Ectodermal cell (in vitro differentiated cells): Measurements from ENCODE around the gene LPP.

Experiments
- H3K27ac ChIP-seq: 2 replicates; pipeline ENCODE4 v1.7.0; 2013; ENCODE audit warnings: mild to moderate bottlenecking, low read depth, low read length; ENCODE audit not compliant: insufficient read depth, poor library complexity, severe bottlenecking
- H3K27me3 ChIP-seq: 2 replicates; pipeline ENCODE4 v1.7.0; 2013; ENCODE audit warnings: mild to moderate bottlenecking, low read length; ENCODE audit not compliant: insufficient read depth, control insufficient read depth, poor library complexity, severe bottlenecking
- H3K36me3 ChIP-seq: one replicate; pipeline ENCODE4 v1.7.0; 2013; ENCODE audit warnings: low read length; ENCODE audit not compliant: control insufficient read depth, insufficient read depth
- H3K4me1 ChIP-seq: one replicate; pipeline ENCODE4 v1.7.0; 2013; ENCODE audit warnings: low read length; ENCODE audit not compliant: control insufficient read depth, insufficient read depth
- H3K4me3 ChIP-seq: 2 replicates; pipeline ENCODE4 v1.7.0; 2013; ENCODE audit warnings: low read depth, low read length, control low read depth; ENCODE audit not compliant: insufficient read depth
- H3K9me3 ChIP-seq: 2 replicates; pipeline ENCODE4 v1.7.0; 2013; ENCODE audit warnings: mild to moderate bottlenecking, low read length, moderate library complexity; ENCODE audit not compliant: control insufficient read depth
- WGBS, 2 experiments: methylation state at CpG; one replicate each; pipeline ENCODE4 v1.1.7; 2013; ENCODE audit warnings: missing lambda C conversion rate in 2 of 2; 5-methylcytosine and 5-hydroxymethylcytosine counted together

Gene LPP

DNA sequence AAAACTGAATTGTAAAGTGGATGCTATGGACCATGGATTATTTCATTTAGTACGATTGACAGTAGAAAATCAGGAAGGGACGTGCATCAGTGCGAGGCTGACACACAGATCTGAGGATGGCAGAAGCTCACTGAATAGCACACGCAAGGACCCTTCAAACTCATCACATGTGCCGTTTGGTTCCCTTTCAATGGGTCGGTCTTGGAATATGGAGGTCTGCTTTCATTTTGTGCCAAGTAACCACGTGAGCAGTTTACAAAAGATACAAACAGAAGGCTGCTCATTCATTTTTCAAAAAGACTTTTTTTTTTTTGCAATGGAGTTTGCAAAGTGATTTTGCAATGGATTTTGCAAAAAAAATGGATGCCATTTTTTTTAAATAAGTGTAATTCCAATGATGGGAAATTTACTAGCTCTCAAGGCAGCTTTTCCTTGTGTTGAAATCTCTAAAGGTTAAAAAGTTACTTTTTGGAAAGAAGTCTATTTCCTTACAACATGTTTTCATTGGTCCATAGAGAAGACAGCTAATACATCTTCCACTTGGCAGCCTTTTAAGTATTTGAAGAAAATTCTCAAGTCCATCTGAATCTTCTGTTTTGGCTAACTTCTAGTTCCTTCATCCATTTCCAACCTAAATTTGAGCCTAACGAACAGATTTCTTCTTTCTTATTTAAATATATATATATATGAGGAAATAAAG is 625.5 kb downstream of the LPP start:
- Histone ChIP-seq H3K4me3 (no peak overlapping the region), H3K27me3 (no peaks in the 10 kb centered on the region), H3K9me3 (no peaks in the 10 kb centered on the region), H3K36me3 (no peaks in the 10 kb centered on the region), H3K4me1 (no peaks in the 10 kb centered on the region), H3K27ac (no peak overlapping the region)
- 94 to 95% methylated on average over 6 to 7 of the region's 8 CpGs for WGBS, 2 experiments

DNA sequence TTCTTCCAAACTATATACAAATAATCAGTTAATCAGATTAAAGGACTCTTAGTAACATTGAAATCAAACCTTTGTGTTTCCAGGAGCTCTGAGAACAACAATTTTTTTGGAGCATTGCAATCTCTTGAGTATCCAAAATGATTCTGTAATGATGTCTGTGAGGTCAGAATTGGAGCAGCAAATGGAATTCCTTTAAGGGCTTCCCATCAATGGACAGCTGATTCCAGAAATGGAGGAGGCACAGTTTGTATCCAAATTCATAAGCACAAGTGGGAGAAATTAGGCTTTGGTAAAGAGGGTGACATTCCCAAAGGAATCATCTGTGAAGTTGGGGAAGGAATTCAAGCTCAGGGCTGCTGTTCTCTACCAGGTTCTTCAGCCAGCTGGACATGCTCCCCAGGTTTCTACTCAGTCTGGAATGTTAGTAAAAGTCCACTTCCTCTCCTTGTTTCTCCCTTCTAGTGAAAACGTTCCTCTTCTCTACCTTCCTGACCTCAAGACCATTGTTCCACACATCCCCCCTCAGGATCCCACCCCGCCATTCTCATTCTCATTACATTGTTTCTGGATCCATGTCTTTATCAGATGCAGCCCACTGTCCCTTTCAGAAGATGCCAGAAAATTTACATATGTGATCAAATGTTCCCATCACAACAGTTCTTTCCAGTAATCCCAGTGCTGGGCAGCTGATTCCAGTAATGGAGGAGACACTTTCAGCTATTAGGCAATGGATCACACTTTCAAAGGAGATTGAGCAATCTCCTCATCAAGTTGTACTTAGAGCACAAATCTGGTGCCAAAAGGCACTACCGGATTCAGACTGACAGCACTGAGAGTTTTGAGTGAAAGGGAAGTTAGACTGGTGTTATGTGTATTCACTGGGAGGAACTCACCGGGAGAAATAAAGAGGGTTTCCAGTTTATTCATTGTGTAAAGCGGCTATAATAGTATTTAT is 626.5 kb downstream of the LPP start:
- WGBS, 2 experiments = 91 to 94% methylated on average over 5 of the region's 5 CpGs
- Histone ChIP-seq H3K27me3 (no peaks in the 10 kb centered on the region), H3K27ac (no peak overlapping the region), H3K9me3 (no peaks in the 10 kb centered on the region), H3K4me1 (no peaks in the 10 kb centered on the region), H3K4me3 (no peak overlapping the region), H3K36me3 (no peaks in the 10 kb centered on the region)

DNA sequence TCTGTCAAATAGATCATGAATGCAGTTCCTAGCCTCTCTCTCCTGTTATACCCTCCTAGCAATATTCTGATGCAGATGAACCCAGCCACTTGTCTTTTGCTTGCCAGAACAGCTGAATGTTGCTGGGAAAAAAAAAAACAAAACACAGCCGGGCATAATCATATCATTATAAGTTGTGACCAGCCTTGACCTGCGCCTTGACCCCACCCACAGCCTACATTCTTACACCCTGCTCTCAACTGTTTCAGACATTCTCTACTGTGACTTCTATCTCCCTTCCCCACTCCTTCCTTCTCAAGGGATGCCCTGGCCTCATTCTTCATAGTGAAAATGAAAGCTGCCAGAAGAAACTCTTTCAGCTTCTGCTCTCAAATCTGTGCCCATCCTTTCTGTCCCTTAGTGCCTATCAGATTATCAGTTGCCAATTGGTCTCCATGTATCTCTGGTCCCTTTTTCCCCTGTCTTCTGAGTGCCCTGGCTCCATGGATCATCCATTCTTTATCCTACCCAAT is 628.7 kb downstream of the LPP start:
- Histone ChIP-seq H3K36me3 (no peaks in the 10 kb centered on the region), H3K4me1 (no peaks in the 10 kb centered on the region), H3K27ac (no peak overlapping the region), H3K27me3 (no peaks in the 10 kb centered on the region), H3K4me3 (no peak overlapping the region), H3K9me3 (no peaks in the 10 kb centered on the region)
- WGBS, 2 experiments = 88 to 93% methylated on average over 2 of the region's 2 CpGs

DNA sequence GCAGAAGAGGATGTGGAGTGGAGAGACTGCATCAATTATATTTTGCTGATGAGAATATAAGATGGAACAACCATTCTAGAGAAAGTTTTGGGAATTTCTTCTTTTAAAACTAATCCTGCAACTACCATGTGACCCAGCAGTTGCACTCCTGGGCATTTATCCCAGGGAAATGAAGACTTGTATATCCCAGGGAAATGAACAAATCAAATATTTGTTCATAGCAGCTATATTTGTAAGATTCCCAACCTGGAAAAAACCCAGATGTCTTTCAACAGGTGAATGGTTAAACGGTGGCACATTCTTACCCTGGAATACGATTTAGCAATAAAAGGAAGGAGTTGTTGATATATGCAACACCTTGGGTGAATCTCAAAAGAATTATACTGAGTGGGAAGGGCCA is 632.5 kb downstream of the LPP start:
- no peaks in the 10 kb centered on the region for H3K36me3 ChIP-seq
- no peaks in the 10 kb centered on the region for H3K4me1 ChIP-seq
- H3K27ac ChIP-seq = no peak overlapping the region
- no peaks in the 10 kb centered on the region for H3K27me3 ChIP-seq
- H3K9me3 ChIP-seq = no peaks in the 10 kb centered on the region
- H3K4me3 ChIP-seq = no peak overlapping the region
- WGBS, 2 experiments = 96 to 98% methylated on average over 2 of the region's 2 CpGs

DNA sequence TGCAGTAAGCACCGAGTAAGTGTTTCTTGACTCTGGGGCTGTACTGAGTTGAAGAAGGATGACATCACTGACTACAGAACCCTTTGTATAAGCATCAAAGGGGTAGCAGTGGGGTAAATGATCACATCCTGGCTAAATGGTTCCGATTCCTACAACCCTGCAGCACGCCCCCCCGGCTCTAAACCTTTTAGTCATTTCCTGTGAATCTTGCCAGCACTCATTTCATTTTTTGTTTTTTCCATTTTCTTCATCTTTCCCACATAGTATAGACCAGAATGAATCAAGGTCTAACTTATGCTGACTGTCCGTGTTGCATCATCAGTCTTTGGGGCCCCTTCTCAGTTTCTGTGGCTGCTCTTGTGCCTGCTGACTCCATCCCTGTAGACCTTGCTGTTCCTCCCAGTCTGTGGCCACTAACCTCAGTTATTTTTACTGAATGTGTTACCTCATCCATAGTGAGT is 634.7 kb downstream of the LPP start:
- Histone ChIP-seq H3K4me3 (no peak overlapping the region), H3K36me3 (no peaks in the 10 kb centered on the region), H3K27me3 (no peaks in the 10 kb centered on the region), H3K9me3 (no peaks in the 10 kb centered on the region), H3K4me1 (no peaks in the 10 kb centered on the region), H3K27ac (no peak overlapping the region)
- 89 to 90% methylated on average over 5 of the region's 5 CpGs for whole genome bisulfite sequencing, 2 experiments

DNA sequence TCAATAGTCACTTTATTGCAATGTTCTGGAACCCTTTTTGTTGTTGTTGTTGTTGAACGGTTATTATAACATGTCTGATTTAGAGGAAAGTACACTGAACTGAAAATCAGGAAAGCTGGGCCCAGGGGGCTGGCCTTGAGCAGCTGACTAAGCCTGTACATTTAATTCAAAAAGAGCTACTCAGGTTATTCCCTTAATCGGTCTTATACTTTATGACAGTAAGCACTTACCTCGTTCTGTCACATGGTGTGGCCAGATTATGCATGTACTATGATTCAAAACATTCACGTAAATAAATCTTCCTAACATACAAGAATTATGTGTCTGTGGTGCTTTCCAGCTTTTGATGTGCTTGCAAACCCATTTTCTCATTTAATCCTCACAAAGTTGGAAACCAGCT is 635.3 kb downstream of the LPP start:
- Histone ChIP-seq H3K4me1 (no peaks in the 10 kb centered on the region), H3K4me3 (no peak overlapping the region), H3K27me3 (no peaks in the 10 kb centered on the region), H3K36me3 (no peaks in the 10 kb centered on the region), H3K27ac (no peak overlapping the region), H3K9me3 (no peaks in the 10 kb centered on the region)
- 90 to 99% methylated on average over 4 of the region's 4 CpGs for WGBS, 2 experiments

DNA sequence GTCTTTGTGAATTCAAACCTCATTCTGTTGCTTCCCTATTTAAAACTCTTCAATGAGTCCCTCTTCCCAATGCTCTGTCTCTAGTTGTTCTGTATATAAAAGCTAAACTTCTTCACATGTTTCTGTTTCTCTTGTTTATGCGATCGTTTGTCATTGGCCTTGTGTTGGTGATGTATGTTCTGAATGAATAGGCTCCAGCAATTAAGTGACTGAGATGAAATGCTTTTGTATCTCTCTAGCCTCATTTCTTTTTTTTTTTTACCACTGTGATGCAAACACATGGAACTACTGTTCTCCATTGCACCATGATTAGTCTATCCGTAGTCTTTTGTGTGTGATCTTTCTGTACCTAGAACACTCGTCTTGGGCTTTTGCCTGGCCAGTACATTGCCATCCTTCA is 637.4 kb downstream of the LPP start:
- Histone ChIP-seq H3K27ac (no peak overlapping the region), H3K27me3 (no peaks in the 10 kb centered on the region), H3K9me3 (no peaks in the 10 kb centered on the region), H3K4me3 (no peak overlapping the region), H3K4me1 (no peaks in the 10 kb centered on the region), H3K36me3 (no peaks in the 10 kb centered on the region)
- 93 to 95% methylated on average over 4 of the region's 4 CpGs for WGBS, 2 experiments

DNA sequence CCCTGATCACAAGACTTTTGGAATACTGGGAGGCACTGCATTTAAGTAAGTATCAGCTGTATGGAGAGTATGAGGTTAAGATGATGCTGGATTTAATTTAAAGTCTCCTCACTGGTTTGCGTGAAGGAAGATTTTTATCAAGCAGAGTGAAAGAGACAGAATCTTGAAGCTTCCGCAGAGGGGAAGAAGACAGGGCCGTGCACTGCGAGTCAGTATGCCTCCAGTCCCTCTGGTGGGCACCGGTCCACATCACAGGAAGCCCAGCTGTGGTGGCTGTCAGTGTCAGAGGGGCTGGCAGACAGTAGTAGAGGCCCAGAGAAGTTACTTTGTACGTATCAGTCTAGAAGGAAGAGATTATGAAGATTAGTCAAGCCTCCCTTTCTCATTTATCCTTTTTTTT is 638.8 kb downstream of the LPP start:
- Histone ChIP-seq H3K27me3 (no peaks in the 10 kb centered on the region), H3K36me3 (no peaks in the 10 kb centered on the region), H3K27ac (no peak overlapping the region), H3K9me3 (no peaks in the 10 kb centered on the region), H3K4me3 (no peak overlapping the region), H3K4me1 (peaks cover 6% of the 10 kb centered on the region)
- 83 to 85% methylated on average over 6 of the region's 6 CpGs for WGBS, 2 experiments

DNA sequence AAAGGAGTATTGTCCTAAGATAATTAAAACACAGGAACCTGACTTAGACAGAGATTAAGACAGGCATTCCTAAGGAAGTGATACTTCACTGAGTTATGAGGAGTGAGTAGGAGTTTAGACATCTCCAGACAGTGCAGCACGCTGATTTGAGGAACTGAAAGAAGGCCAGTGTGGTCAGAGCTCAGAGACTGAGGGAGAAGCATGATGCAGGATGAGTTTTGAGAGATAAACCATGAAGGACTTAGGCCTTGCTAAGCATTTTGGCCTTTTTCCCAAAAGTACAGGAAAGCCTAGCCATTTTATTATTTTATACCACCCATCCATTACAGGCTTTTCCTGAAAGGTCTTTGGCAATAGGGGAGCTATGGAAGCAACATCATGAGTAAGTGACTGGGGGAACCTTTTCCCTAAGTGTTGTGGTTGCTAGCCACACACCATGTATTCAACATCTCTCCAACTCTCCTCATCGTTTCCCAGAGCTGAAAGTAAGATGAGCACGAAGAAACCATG is 642.2 kb downstream of the LPP start:
- H3K27ac ChIP-seq = no peak overlapping the region
- H3K4me1 ChIP-seq = peaks cover 6% of the 10 kb centered on the region
- no peaks in the 10 kb centered on the region for H3K9me3 ChIP-seq
- H3K4me3 ChIP-seq = no peak overlapping the region
- no peaks in the 10 kb centered on the region for H3K27me3 ChIP-seq
- 88 to 89% methylated on average over 3 of the region's 3 CpGs for WGBS, 2 experiments
- H3K36me3 ChIP-seq = no peaks in the 10 kb centered on the region

DNA sequence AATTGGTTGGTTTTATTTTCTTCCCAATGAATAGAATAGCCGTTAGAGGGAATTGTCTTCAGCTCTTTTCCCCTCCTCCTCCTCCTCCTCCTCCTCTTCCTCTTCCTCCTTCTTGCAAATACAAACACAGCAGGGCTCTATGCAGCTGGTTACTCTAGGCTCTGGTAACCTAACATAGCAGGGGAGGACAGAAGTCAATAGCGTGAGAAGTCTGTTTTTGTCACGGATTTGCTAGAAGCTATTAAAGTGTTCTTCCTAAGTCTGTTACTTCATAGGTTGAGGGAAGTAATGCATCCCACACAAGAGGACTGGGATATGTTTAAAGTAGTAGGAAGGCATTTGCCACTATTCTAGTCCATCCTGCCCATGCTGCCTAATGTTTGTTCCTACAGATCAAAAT is 643.1 kb downstream of the LPP start:
- H3K4me3 ChIP-seq = no peak overlapping the region
- H3K27ac ChIP-seq = no peak overlapping the region
- H3K36me3 ChIP-seq = no peaks in the 10 kb centered on the region
- H3K4me1 ChIP-seq = peaks cover 6% of the 10 kb centered on the region
- no peaks in the 10 kb centered on the region for H3K9me3 ChIP-seq
- 10 to 17% methylated on average over 3 of the region's 3 CpGs for WGBS, 2 experiments
- H3K27me3 ChIP-seq = no peaks in the 10 kb centered on the region
